GM19043 (cell line): ENCODE results near the gene NLRP5.
"Not testable (repeated sequence)": the region's sequence is repeated elsewhere in the genome, so short reads cannot be mapped to it uniquely, and the experiment has no call there.

Experiments used
- ATAC-seq: cut with Tn5 transposase; IDR thresholded peaks from one replicate; pipeline ENCODE4 v1.9.1; 2021; ENCODE audit warnings: low read depth; ENCODE audit not compliant: unreplicated experiment

Gene NLRP5

DNA sequence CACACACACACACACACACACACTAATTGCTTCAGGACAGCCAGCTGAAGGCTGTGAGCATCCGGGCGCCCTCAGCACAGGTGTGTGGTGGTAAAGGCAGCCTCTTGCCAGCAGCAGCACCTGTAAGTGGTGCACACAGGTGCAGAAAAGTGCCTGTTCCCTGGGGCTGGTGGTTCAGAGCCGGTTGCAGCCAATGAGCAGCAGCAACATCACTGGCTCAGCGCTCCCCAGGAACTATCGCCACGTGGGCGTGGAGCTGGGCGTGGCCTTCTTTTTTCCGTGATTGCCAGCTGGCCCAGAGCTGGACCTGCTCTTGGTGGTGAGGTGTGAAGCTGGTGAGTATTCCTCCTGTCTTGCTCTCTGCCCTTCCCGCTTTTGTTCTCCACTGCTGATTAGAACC is at the start of gene NLRP5:
Gene NLRP5 (plus strand): TSS at position 289 of the 400 bp plus-strand sequence.
- ATAC-seq: no peak

DNA sequence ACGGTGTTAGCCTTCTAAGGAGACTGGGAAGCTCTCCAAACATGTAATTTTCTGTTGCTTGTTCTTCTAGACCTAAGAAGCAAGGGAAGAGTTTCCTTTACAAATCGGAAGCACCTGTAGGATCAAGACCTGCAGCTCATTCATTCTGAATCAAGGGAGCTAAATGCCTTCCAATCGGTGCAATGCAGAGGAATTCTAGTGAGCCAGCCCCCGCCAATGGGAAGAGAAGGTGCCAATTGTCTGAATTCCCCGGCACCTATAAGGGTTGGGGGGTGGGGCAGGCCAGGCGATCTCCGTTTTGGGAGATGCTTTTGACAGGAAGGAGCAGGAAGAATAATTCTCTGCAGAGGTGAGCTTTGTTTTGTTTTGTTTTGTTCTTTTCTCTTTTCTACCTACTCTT is 47.4 kb upstream of the NLRP5 start:
- ATAC-seq: no peak

DNA sequence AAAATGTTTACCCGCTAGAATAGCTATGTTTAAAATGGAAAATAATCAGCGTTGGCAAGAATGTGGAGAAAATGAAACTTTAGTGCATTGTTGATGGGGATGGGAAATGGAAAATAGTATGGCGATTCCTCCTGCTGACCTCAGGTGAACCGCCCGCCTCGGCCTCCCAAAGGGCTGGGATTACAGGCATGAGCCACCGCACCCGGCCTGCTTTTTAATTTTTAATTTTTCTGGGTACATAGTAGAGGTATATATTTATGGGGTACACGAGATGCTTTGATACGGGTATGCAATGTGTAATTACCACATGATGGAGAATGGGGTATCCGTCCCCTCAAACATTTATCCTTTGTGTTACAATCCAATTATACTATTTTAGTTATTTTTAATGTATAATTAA is 46.3 kb upstream of the NLRP5 start:
- no peak for ATAC-seq

DNA sequence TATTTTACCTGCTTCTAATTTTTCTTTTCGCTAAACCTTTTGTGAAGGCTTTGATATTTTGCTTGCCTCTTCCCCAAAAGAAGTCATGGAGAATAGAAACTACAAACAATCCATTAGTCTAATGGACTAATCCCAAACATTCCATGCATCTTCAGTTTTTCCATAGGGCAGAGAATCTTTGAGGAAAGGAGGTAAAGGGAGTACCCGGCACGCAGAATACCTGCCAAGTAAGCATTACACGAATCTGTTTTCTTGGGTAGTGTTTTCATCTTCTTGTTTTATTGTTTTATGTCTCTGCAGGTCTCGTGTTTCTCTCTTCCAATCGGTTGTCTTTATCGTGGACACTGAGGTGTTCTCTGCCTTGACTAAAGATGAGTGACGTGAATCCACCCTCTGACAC is 39.0 kb upstream of the NLRP5 start, which contains the start of gene NLRP8:
Gene NLRP8 (plus strand): TSS at position 301 of the 400 bp plus-strand sequence.
- ATAC-seq: no peak

DNA sequence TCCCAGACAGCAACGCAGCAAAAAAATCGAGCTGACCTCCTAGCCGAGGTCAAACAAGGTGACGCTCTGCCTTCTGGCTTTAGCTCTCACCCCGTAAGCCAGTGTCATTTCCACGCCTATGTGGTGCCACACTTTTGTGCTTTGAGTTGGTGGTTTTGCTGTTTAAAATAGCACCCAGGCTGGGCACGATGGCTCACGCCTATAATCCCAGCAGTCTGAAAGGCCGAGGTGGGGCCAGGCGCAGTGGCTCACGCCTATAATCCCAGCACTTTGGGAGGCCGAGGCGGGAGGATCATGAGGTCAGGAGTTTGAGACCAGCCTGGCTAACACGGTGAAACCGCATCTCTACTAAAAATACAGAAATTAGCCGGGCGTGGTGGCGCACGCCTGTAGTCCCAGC is 36.0 kb upstream of the NLRP5 start:
- not testable (repeated sequence) for ATAC-seq

DNA sequence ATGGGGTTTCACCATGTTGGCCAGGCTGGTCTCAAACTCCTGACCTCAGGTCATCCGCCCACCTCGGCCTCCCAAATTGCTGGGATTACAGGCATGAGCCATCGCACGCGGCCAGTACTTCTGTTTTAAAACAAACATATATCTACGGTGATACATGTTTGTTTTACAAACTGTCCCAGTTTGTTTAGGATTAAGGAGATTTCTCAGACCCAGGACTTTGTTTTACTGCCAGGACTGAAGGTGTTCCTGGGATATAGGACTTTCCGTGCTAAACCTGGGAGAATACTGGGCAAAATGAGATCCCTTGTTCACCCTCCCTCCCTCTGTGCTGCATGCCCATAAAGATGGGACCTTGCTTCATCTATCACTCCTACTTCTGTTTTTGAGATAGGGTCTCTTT is 30.1 kb upstream of the NLRP5 start:
- ATAC-seq: no peak

DNA sequence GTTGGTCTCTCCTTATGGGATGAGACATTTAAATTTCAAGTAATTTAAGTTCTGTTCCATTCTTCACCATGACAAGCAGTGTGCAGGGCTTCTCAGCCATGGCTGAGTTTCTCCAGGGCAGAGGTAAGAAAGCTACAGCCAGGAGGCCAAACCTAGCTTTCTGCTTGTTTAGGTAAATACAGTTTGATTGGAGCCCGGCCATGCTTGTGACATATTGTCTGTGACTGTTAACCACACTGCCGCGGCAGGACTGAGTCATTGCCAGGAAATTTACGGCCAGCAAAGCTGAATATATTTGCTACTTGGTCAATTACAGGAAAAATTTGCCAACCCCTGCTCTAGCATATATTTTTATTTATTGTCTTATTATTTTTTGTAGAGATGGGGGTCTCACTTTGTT is 28.2 kb upstream of the NLRP5 start:
- no peak for ATAC-seq

DNA sequence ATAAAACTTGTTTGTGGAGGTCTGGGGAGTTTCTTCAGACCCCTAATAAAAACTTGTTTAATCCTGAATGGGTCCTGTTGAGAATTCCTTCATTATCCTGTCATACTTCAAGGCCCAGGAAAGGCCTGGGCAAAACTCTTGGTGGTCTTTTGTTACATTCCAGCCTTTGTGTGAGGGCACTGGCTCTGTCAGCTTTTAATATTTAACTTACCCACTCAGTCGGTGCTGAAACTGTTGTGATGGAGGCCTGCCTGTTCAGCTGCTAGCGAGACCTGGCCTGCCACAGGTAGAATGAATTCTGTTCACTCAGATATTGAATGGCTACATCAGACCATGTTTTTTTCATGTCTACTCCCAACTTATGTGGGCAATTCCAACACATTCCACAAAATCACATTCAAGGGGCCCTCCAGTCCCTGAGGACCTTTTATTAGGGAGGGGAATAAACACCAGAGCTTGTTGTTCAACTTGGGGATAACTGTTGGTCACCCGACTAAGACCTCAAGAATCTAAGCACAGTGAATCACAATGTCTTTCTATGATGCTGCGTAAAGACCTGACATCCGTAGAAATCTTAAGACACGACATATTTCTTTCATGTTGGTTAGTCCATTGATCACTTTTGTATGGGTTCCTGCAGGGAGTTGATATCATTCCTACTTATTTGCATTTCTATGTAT is 26.4 kb upstream of the NLRP5 start:
- ATAC-seq: no peak

DNA sequence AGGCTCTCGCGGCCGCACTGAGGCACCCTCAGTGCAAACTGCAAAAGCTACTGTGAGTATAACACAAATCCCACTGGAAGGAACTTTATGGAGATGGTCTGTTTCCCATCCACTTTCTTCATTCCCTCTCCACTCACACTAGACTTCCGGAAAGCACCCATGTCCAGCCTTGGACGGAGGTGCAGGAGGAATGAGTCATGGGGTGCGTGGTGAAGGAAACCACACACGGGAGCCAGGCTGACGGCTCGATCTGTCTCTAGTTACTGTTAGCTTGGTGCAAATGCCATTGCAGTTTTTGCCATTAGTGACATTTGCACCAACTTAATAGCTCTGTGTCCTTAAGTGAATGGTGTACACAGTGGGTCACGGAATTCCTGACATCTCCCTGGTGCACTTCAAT is 24.4 kb upstream of the NLRP5 start:
- no peak for ATAC-seq

DNA sequence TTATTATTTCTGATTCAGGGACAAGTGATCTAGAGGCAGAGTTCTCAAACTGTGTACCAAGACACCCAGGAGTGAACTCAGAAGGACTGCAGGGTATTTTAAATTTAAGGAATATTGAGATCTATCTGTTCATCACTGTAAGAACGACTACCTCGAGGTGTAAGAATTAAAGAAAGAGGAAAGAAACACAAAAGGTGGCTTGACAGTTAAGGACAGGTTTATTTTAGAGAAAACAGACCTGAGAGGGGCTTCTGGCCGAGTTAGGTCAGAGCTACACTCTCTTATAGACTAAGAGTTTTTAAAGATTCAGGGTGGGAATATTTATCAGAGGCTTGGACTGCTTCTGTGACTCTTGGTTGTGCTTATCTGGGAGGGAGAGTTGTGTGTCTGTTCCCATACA is 12.6 kb upstream of the NLRP5 start:
- ATAC-seq: no peak

DNA sequence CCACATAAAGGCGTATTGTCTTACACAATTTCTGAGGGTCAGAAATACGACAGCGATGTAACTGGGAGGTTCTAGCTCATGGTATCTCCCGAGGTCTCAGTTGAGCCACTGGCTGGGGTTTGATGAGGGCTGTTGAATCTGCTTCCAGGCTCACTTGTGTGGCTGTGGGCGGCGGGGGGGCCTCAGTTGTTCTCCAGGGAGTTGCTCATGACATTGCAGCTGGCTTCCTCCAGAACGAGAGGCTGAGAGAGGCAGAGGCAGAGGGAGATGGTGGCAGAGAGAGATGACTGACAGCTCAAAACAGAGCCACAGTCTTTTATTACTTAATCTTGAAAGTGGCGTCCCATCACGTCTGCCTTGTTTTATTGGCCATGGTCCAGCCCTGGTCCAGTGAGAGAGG is 6.2 kb upstream of the NLRP5 start:
- no peak for ATAC-seq

DNA sequence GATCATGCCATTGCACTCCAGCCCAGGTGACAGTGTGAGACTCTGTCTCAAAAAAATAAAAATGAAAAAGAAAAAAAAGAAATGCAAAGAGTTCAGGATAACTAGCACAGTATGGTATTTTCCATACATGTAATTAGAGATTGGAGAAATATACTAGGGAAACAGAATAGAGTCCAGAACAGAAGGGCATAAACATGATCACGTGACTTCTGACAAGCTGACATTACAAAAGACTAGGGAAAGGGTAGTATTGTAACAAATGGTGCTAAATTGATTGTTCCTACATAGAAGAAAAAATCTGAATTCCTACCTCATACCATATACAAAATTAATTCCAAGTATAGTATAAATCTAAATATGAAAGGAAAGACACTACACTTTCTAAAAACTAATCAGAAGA is 1.3 kb upstream of the NLRP5 start:
- ATAC-seq: no peak

DNA sequence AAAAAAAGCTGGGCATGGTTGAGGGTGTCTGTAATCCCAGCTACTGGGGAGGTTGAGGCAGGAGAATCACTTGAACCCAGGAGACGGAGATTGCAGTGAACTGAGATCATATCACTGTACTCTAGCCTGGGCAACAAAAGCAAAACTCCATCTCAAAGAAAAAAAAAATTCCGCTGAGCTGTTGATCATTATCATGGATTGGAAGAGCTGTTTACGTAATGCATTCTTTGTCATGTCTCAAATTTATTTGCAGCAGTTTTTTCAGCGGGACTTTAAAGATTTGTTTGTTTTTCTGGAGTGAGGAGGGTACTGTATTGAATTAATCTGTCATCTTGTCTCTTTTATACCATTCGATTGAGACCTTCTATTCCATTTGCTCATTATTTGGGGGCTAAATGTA is 4.3 kb downstream of the NLRP5 start:
- no peak for ATAC-seq

DNA sequence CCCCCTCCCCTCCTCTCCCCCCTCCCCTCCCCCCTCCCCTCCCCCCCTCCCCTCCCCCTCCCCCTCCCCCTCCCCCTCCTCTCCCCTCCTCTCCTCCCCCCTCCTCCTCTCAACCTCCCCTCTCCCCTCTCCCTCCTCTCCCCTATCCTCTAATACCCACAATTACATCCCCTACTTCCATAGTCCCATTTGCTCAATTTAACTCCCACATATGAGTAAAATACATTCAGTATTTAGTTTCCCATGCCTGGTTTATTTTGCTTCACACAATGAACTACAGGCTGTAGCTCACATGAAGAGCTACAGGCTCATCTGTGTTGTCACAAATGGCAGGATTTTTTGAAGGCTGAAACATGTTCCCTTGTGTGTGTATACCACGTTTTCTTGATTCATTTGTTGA is 6.9 kb downstream of the NLRP5 start:
- ATAC-seq: no peak

DNA sequence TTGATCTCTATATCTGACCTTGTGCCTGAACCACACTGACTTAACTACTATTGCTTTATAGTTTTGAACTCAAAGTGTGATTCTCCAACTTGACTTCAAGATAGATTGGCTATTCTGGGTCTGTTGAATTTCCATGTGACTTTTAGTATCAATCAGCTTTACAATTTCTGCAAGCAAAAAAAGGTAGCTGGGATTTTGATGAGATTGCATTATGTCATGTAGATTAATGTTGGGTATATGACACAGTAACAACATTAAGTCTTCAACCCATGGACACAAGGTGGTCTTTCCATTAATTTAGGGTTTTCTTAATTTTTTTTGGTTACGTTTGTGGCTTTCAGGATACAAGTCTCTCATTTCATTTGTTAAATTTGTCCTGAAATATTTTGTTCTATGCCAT is 28.2 kb downstream of the NLRP5 start:
- no peak for ATAC-seq

DNA sequence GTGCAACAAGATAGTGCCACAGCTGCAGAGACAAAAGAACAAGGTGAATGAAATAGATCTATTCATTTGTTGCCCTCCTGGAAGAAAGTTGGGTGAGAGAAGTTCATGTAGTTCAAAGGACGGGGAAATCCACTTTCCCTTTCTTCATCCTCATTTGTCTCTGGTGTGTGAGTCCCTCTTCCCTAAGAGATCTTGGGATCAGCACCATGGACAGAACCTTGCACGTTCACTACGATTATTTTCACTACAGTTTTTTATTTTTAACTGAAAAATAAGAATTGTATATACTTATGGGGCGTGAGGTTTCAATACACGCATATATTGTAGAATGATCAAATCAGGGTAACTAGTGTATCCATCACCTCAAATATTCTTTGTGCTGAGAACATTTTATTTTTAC is 29.2 kb downstream of the NLRP5 start:
- no peak for ATAC-seq

DNA sequence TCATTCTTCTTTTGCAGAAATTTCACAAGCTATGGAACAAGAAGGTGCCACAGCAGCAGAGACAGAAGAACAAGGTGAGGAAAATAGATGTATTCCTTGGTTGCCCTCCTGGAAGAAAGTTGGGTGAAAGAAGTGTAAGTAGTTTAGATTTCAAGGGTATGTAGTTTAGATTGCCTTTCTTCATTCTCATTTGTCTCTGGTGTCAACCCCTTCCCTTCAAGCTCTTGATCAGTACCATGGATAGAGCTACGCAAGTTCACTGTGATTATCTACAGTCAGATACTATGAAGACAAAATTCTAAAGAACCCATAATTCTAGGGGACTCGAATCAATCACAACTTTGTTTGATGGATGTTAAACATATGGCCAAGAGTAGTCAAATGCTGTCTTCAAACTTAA is 32.8 kb downstream of the NLRP5 start:
- ATAC-seq: not testable (repeated sequence)

DNA sequence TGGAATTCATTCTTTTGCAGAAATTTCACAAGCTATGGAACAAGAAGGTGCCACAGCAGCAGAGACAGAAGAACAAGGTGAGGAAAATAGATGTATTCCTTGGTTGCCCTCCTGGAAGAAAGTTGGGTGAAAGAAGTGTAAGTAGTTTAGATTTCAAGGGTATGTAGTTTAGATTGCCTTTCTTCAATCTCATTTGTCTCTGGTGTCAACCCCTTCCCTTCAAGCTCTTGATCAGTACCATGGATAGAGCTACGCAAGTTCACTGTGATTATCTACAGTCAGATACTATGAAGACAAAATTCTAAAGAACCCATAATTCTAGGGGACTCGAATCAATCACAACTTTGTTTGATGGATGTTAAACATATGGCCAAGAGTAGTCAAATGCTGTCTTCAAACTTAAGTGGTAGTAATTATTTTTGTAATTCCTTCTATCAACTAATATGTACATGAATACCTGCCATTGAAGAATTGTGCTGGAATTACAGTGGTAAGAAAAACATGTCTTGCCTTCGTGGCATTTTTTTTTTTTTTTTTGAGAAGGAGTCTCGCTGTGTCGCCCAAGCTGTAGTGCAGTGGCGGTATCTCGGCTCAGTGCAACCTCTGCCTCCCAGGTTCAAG is 33.9 kb downstream of the NLRP5 start:
- not testable (repeated sequence) for ATAC-seq

DNA sequence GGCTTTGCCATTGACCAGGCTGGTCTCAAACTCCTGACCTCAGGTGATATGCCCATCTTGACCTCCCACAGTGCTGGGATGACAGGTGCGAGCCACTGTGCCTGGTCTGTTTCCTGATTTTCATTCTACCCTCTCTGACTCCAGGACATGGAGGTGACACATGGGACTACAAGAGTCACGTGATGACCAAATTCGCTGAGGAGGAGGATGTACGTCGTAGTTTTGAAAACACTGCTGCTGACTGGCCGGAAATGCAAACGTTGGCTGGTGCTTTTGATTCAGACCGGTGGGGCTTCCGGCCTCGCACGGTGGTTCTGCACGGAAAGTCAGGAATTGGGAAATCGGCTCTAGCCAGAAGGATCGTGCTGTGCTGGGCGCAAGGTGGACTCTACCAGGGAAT is 40.2 kb downstream of the NLRP5 start:
- ATAC-seq: no peak

DNA sequence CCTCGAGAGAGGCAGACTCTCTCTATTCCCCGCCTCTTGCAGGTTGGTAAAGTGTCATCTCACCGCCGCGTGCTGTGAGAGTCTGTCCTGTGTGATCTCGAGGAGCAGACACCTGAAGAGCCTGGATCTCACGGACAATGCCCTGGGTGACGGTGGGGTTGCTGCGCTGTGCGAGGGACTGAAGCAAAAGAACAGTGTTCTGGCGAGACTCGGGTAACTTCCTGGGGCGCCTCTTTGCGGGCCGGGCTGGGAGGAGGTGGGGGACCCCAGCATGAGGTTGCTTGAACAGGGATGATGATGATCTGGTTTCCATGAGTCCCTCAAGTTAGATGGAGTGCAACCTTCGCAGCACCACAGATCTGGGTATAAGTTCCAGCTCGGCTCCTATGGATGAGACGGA is 67.0 kb downstream of the NLRP5 start:
- no peak for ATAC-seq

DNA sequence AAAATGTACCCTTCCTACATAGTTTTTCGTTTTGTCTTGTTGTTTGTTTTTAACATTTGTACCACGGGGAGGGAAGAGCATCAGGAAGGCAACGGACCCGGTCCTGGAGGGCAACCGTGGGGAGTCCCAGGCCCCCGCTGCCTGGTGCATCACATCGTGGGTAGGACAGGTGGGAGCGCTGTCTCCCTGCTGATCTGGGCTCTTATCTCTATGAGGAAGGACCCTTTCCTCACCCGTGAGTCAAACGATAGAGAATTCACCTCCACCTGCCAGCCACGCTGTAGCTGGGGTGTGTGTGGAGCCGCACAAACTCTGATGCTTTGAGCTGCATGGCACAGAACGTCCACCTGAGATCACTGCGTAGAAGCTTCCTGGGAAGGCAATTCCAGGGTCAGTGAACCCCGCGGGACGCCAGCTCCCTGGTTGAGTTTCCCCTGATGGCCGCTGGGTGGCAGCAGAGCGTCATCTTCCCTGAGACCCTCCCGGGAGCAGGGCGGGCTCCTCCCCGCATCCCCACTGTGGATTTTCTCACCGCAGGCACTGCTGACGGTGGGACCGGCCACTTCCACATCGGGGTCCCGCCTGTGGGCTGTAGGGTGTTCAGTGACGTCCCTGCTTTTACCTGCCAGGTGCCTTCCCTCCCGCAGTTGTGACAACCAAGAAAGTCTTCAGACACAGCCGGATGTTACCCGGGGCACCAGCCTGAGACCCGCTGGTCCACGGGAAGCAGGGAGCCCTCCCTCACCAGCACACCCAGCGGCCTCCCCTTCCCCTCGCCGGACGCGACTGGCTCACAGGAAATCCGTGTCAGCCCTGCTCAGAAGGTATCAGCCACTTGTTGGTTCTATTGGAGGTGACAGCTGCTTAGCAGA is 79.8 kb downstream of the NLRP5 start:
- ATAC-seq: no peak

DNA sequence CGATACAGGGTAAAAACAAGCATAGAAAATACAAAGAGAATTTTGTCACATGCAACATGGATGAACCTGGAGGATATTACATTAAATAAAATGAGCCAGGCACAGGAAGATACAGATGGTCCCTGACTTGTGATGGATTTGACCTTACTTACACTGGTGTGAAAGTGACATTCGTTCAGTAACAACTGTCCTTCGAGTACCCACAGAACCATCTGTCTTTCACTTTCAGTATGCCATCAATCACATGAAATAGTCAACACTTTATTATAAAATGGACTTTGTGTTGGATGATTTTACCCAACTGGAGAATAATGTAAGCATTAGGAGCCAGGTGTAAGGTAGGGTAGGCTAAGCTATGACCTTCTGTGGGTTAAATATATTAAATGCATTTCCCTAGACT is 83.1 kb downstream of the NLRP5 start:
- no peak for ATAC-seq
